ENCODE results near the gene ME2. TPM values are rescaled to one million over a fixed set of nuclear protein-coding genes. Genes with fewer than 3 reads are reported as not detected.

Gene ME2
- total RNA-seq = 35.0 and 39.6 TPM in 2 replicates

DNA sequence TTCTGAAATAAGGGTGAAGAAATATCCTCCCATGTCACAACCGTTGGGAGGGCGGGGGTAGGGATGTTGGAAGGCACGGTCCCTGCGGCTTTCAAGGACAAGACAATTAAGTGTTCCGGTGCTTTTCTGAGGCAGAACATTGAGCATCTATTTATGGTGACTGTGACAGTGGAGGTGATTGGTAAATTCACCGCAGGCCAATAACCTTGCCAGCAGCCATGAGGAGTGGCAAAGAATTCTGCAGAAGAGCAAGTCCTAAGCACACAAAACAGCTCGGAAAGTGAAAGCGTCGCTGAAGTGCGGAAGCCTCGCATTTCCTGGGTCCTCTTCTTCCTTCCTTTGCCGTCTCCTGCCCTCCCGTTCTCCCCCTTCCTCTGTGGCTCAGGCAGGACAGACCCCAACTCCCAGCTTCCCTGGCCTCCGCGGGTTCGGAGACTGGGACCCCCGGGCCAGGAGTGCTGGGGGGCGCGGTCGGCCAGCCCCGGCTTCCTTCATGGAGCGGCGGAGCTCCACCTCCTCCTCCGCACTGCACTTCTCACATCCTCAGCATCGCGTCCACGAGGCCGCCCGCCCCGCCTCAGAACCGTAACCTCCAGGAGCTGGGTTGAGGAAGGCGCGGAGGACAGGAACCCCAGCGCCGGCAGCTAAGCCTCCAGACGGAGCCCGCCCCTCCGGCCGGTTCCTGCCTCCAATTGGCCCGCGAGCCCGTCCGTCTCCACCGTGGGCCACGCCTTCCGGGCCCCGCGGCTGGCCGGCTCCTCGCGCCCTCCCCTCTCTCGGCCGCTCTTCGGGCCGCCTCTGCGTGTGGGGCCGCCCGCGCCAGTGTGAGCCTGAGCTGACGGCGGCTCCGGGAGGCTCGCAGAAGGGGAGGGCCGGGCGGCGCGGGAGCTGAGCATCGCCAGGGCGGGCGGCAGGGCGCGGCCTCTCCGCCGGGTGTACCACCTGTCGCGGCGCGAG, at the start of gene ME2:
TSS of gene ME2 (plus strand) at position 774 of the 957 bp plus-strand sequence. CDS start 16,703 bp downstream, outside the sequence.

DNA sequence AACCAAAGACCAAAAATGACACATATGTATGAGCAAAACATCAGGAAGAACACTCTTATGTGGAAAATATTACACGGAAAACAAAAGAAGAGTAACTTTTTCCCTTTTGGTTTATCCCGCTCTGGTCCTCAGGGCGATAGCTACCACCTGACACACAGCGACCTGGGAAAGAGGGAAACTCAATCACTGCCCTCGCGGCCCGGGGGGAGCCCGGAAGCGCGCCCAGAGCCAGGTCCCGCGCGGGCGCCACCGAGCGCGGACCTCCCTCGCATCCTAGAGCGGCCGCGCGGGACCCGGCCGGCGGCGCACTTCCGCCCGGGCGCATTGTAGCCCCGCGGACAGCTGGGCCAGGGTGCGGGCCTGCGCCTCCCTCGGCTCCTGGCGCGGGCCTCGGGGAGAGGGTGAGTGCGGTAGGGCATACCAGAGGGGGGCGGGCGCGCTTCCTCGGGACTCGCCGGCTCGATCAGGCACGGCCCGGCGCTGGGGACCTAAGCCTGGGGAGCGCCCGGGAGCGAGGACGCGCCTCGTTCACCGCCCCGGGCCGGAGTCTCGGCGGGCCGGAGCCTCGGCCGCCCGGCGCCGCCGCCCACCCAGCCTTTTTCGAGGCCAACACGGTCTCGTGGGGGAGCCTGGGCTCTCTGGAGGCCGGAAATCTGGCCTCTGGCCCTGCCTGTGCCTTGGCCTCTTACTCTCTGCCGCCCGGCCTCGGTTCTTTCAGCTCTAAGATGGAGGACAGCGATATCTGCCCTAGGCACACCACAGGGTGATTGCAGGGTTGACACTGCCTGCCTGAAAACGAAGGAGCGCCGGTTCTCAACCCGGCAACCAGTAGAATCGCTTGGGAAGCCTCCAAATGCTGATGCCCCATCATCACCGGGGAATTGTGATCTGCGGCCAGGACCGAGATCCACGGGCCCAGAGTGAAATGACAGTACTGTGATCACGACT, 89.1 kb downstream of the ME2 start, which contains the start of gene ELAC1:
TSS of gene ELAC1 (plus strand) at position 327 of the 948 bp plus-strand sequence. CDS start 6,365 bp downstream, outside the sequence.

Small RNA genes within 50 kb of the gene (small RNA-seq; reads per million reads assigned to genes)
- gene RF00019 = not detected

Other genes starting within 250 kb of the ME2 start
- 0.39 and 0.43 TPM in 2 replicates for gene MRO, start 59.1 kb upstream of the ME2 start, total RNA-seq
- gene ELAC1, start 88.9 kb downstream of the ME2 start, total RNA-seq = 8.4 and 12.7 TPM in 2 replicates
- 120 and 142 TPM in 2 replicates for gene SMAD4, start 151.1 kb downstream of the ME2 start, total RNA-seq

Measured in articular chondrocyte of knee joint (primary cell).